ENCODE results near the gene ERBB4.

GRCh38 chr2:212228743-212229171 lies 309.8 kb downstream of the ERBB4 start:
- TF ChIP-seq CTCF (IDR thresholded peaks at IDR 0.05) (no peak), POLR2A (IDR thresholded peaks at IDR 0.05) (no peak)
